NCI-H2107 treated with DMSO at 0.1 percent for 48 hours (cell line): ENCODE results near the gene MARCHF11.

Experiments used
- DNase-seq: peaks from one replicate; lab custom pipeline; 2025; ENCODE audit not compliant: unreplicated experiment; lab: John Stamatoyannopoulos, UW

The MARCHF11 gene

DNA sequence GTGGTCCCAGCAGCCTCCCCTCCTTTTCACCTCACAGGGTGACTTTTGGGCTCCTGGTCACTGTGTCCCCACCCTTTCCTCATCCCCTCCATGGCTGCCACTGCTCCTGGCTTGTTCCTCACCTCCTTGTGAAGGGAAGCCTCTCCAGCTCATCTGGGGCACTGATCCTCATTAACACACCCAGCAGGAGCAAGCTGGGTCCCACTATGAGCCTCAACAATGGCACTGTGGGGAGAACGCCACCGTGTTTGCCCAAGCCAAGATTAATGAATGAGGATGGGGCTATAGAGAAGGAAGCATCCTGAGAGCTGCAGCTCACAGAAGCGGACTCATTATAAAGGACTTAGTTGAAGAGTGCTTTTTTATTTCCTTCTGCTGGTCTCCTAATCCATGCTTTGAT is 118.4 kb downstream of the MARCHF11 start:
- DNase-seq, result no peak

DNA sequence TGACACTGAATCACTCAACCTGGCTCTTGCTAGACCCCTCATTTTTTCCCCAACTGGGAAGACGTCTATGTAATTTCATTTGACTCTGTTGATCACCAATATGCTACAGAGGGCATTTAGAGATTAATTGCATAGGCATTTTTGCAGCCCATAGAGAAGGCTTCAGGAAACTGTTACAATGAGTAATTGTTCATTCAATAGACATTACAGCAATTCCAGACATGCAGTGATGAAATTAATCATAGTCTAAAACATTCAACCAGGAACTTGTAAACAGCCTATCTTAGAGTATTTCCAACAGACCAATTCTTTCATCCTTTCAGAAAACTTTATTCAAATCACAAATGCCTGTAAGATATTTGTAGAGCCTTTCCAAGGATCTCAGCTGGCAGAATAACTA is 122.3 kb downstream of the MARCHF11 start:
- no peak for DNase-seq

DNA sequence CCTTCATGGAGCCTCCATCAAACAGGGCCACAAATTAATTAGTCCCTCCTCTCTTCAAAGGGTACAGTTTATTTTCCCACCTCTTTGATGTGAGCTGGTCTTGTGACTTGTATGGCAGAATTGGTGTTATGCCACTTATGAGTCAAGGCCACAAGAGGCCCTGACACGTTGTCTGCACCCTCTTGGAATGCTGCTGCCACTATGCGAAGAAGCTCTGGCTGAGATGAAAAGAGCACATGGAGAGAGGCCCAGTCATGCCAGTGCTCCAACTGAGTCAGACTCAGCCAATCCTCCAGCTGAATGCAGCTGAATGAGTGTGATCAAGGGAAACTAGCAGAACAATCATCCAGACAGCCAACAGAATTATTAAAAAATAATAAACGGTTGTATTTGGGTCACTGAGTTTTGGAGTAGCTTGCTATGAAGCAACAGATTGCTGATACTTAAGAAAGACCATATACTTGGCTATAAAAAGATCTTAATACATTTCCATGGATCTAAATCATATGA is 128.3 kb downstream of the MARCHF11 start:
- DNase-seq, result no peak

DNA sequence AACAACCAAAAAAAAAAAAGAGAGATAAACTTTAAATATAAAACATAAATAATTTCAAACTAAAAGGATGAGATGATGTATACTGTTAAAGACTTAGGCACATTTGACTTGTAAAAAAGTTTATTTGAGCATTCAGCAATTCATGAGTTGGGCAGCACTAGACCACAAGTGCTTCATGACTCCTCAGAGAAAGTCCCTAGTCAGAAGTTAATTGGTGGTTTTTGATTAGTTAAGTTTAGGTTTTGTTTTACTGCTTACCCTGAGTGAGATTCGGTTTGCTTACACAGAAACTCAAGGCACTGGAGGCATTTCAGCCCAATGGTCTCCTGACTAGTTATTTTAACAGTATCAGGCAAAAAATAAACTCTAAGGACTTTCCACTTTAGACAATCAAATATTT is 129.2 kb downstream of the MARCHF11 start:
- DNase-seq, result no peak

DNA sequence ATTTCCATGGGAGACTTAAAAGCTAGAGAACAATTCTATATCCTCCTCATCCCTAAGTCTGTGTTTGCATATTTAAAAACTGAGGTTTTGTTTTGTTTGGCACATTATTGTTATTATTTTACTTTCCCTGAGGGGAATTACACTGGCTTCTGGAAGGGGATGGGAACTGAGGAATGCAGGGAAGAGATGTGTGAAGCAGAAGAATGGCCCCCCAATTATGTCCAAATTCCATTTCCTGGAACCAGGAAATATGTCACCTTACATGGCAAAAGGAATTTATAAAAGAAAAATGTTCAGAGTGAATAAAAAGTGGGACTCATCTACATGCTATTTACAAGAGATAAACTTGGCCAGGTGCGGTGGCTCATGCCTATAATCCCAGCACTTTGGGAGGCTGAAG is 129.8 kb downstream of the MARCHF11 start:
- DNase-seq, result no peak

DNA sequence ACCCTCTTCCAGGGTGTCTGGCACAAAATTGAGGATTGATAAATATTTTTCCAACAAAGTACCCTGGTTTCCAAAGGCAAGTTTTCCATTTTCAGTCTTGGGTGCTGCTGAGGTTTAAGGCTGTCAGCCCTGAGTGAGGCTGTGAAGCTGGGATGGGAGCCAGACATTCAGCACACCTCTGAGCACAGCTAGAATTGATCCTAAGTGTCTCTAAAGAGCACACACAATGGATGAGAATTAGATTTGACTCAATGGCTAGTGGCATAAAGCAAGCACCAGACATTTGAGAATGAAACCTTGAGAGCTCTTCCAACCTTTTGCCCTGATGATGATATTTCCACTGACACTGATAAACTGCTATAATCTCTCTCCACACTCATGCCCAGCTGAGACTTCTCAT is 131.5 kb downstream of the MARCHF11 start:
- DNase-seq, result no peak

DNA sequence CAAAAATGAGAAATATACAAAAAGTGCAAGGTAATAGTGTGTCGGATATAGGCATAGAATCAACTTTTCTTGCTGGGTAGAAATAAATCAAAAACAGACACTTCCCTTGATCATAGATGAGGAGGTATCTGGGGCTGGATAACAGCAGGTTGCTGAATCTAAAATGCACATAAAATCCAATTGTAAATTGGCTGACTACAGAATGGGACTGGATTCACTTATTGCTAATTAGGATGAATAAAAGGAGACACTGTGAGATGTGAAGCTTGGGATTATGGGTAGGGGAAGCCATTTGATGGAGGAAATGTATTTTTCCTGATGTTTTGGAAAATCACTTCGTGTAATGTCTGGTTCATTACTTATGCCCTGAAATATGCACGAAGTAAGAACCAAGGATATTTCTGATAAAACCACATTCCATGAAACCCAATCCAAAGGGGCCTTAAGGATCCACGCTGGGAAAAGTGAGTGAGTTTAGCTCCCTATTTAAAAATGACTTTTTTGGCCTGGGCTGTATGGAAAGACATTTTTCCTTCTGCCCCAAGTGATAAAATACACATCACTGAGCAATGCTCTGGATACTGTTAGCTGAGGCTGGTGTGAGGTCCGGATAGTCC is 136.1 kb downstream of the MARCHF11 start:
- DNase-seq, result no peak

DNA sequence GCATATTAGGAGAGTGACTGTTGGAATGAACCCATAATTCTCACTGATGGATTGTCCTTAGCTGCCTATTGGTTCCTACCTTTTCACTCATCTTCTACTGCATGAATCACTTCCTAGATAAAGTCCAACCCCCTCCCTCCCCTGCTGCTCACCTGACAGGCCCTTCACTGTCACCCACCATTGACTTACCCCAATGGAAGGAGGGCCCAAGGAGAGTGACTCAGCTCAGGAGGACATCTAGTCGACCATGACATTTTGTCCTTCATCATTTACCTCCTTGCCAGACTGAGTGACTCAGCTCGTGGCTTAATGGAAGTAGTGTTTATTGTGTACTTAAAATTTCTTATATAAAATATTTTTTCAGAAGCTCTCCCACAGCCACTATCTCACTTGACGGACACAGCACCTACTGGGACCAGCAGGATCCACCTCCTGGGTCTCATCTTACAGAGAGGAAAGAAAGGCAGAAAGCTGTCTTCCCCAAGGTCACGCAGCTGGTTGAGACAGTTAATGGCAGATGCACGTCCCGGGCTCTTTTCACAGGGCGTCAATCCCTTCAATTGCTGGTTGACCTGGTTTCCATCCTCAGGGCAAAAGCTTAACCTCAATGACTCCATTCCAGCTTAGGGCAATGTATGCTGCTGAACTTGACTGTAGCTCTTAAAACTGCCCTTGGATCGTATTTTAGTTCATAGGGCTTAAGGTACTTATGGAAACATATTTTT is 142.3 kb downstream of the MARCHF11 start:
- DNase-seq, result no peak

DNA sequence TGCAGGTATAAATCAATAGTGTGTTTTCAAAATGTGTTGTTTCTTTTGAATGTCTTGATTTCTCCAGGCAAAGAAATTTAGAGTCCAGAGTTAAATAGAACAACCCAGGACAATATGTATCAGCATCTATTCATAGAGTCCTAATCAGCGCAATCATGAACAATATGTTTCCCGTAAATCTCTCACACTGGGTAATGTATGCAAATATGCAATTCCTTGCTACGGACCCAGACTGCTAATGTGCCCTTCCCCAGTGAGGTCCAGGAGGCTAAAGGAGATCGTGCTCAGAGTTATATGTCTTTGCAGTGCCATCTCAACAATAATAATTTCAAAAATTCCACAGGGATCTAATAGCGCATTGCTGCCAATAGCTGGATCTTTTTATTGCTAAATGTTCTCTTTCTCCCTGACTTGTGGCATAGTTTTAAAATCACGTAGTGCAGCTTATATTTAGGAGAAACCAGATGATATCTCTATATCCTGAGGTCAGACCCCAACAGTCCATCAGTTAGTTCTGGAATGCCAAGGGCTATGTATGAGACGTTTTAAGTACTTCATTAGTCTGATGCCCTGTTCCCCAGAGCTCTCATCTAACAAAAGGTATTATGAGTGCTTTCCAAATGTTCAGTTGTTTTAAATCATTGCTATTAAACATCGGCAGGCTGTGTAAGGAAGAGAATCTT is 145.1 kb downstream of the MARCHF11 start:
- DNase-seq, result no peak

DNA sequence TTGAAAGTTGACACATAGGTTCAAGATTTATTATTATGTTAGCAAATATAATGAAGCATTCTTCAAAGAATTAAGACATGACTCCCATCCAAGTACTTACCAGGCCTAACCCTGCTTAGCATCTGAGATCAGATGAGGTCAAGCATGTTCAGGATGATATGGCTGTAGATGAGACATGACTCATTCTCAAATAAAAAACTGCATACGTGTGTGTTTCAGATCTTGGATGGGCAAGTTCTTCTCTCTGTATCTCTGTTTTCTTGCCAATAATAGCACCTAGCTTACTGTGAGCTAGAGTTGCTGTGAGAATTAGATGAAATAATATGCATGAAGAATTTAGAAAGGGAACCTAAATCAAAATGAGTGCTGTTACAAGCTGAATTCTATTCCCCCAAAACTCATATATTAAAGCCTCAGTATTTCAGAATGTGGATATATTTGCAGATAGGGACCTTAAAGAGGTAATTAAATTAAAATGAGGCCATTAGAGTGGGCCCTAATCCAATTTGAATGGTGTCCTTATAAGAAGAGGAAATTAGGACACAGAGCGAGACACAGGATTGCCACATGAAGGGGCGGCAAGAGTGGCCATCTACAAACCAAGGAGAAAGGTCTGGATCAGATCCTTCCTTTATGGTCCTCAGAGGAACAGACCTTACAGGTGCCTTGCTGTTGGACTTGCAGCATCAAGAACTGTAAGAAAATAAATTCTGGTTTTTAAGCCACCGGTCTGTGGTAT is 146.2 kb downstream of the MARCHF11 start:
- DNase-seq, result no peak

DNA sequence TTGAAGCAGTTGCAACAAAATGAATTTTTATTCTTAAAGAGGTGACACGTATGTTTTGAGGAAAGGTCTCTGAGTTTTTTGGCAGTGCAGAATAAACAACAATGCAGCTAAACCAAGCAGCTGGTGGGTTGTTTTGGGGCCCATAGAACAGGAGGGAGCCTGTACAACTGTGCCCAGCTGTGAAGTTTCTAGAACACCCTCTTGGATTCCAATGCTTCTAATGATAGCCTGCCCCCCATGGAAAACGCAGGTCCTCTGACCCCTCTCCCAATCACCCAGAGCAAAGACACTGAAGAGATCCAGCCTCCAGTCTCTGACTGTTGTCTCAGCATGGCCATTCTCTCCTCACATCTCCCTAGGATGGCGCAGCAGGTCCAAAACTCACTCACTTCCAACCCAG is 150.9 kb downstream of the MARCHF11 start:
- DNase-seq, result no peak

DNA sequence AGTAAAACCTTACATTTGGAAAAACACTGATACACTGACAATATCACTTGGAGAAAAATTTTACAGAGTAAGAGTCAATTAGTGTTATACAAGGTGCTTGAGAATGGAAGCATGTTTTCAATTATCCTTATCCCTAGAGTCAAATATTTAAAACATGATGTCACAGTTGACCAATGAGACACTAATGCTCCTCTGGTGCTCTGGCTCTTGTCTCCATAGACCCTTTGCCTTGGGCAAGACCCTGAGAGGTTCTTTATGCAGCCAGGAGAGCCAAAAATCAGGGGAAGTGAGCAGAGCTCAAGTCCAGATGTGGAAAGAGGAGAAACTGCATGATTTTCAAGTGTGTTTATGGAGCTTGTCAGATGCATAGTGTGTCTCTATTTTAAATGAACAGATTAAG is 153.9 kb downstream of the MARCHF11 start:
- no peak for DNase-seq

DNA sequence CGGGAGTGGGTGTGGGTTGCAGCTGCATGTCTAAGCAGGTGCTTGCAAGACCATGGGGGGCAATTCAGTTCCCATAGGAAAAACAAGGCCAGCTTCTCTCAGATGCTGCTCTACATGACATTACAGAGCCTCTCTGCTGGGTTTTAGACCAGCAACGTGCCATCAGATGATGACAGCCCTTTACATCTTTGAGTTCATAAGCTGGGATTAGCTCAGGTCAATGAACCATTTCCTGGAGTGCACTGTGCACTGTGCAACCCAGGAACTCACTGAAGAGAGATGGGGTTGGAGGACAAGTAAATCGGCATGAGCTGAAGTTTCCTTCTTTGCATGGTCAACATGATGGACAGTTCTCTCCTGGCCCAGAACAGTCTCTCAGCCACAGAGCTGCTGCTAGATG is 160.6 kb downstream of the MARCHF11 start:
- DNase-seq, result no peak

DNA sequence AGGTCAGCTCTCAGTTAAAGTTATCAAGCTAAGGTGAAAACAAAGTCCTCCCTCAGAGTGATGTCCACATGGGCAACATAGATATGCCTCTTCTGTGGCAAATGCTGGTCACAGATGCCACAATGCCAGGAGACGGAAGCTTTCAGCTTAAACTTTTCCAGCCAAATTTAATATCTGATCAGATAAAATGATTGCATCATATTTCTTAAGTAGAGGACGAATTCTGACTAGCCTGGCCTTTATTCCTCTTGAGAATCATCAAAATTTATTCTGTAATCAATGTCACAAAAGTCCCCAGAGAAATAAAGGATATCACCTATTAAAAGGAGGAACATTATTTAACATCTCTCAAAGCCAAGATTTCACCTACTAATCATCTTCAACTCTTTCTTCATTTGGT is 161.9 kb downstream of the MARCHF11 start:
- DNase-seq, result no peak
